CD14-positive monocyte (primary cell): ENCODE measurements around the gene ITPR2. TPM values are rescaled to one million over a fixed set of nuclear protein-coding genes. Genes with fewer than 3 reads are reported as not detected.

Source experiments
- DNase-seq, 3 donors: peaks; one replicate each; pipeline ENCODE4 v3.0.0-alpha.2; 2011 to 2022
- H2AFZ ChIP-seq: 2 replicates; pipeline ENCODE4 v1.6.0; 2012; ENCODE audit warnings: mild to moderate bottlenecking, low read depth, low read length, inconsistent platforms; ENCODE audit not compliant: insufficient read depth, poor library complexity, severe bottlenecking
- H3K27ac ChIP-seq, 2 donors: 1 replicate in 1 of 2; 2 replicates in 1 of 2; pipeline ENCODE4 v1.5.1; 2012 to 2013; ENCODE audit warnings: low read length in 2 of 2, control low read depth in 1 of 2, inconsistent platforms in 1 of 2, low read depth in 1 of 2, mild to moderate bottlenecking in 1 of 2
- H3K27me3 ChIP-seq, 2 donors: one replicate each; pipeline versions ENCODE4 v1.6.0 to v1.6.1; 2011 to 2013; ENCODE audit warnings: low read length in 2 of 2; ENCODE audit not compliant: control insufficient read depth in 2 of 2, insufficient read depth in 2 of 2
- H3K36me3 ChIP-seq, 2 donors: replicated peaks in 1 of 2; 1 replicate in 1 of 2; 2 replicates in 1 of 2; pipeline versions ENCODE4 v1.5.1 to v1.6.1; 2012 to 2013; ENCODE audit warnings: low read length in 2 of 2, control low read depth in 1 of 2, inconsistent platforms in 1 of 2, mild to moderate bottlenecking in 1 of 2; ENCODE audit not compliant: insufficient read depth in 2 of 2, control insufficient read depth in 1 of 2
- H3K4me1 ChIP-seq, 2 donors: 1 replicate in 1 of 2; 2 replicates in 1 of 2; pipeline versions ENCODE4 v1.5.1 to v1.6.1; 2012 to 2013; ENCODE audit warnings: low read length in 2 of 2, control low read depth in 1 of 2, inconsistent platforms in 1 of 2, mild to moderate bottlenecking in 1 of 2, moderate library complexity in 1 of 2; ENCODE audit not compliant: insufficient read depth in 2 of 2, control insufficient read depth in 1 of 2
- H3K4me2 ChIP-seq: replicated peaks from 2 replicates; pipeline ENCODE3; 2012; ENCODE audit warnings: low read length, moderate library complexity, mild to moderate bottlenecking; ENCODE audit not compliant: poor library complexity, severe bottlenecking; ENCODE audit errors: extremely low read depth
- H3K4me3 ChIP-seq, 3 experiments: fragments of 200-600 bp in 1 of 3; sonication (generic) in 1 of 3; replicated peaks in 1 of 3; 1 replicate in 2 of 3; 2 replicates in 1 of 3; pipeline ENCODE4 v1.5.1; 2011 to 2013; ENCODE audit warnings: low read length in 3 of 3, mild to moderate bottlenecking in 3 of 3, control low read depth in 2 of 3, low read depth in 2 of 3, inconsistent platforms in 1 of 3, moderate library complexity in 1 of 3
- H3K79me2 ChIP-seq: 2 replicates; pipeline ENCODE4 v1.6.0; 2012; ENCODE audit warnings: mild to moderate bottlenecking, control low read depth, inconsistent platforms, low read length, moderate library complexity; ENCODE audit not compliant: insufficient read depth
- H3K9ac ChIP-seq: 2 replicates; pipeline ENCODE4 v1.6.0; 2017; ENCODE audit warnings: low read length, mild to moderate bottlenecking; ENCODE audit not compliant: insufficient read depth, poor library complexity, severe bottlenecking
- H3K9me3 ChIP-seq, 2 donors: replicated peaks in 1 of 2; 1 replicate in 1 of 2; 2 replicates in 1 of 2; pipeline versions ENCODE4 v1.5.1 to v1.6.1; 2012 to 2013; ENCODE audit warnings: low read length in 2 of 2, control low read depth in 1 of 2; ENCODE audit not compliant: control insufficient read depth in 1 of 2, insufficient read depth in 1 of 2
- H4K20me1 ChIP-seq: 2 replicates; pipeline ENCODE4 v1.6.0; 2012; ENCODE audit warnings: mild to moderate bottlenecking, low read length, control low read depth, moderate library complexity; ENCODE audit not compliant: insufficient read depth
- H3K27ac Mint-ChIP-seq, 7 donors: one replicate each; pipeline ENCODE4 v1.8.0; 2020; ENCODE audit warnings: mild to moderate bottlenecking in 7 of 7, mixed read lengths in 7 of 7, moderate library complexity in 6 of 7, inconsistent platforms in 2 of 7
- H3K27me3 Mint-ChIP-seq, 3 donors: one replicate each; pipeline ENCODE4 v1.8.0; 2021 to 2022; ENCODE audit warnings: low read depth in 3 of 3, mild to moderate bottlenecking in 3 of 3, mixed read lengths in 3 of 3, moderate library complexity in 3 of 3, inconsistent platforms in 1 of 3
- H3K36me3 Mint-ChIP-seq, 2 donors: one replicate each; pipeline ENCODE4 v1.8.0; 2020; ENCODE audit warnings: mixed read lengths in 2 of 2, inconsistent platforms in 1 of 2, mild to moderate bottlenecking in 1 of 2
- H3K4me1 Mint-ChIP-seq: one replicate; pipeline ENCODE4 v1.8.0; 2020; ENCODE audit warnings: mild to moderate bottlenecking, mixed read lengths
- H3K4me3 Mint-ChIP-seq, 2 donors: one replicate each; pipeline ENCODE4 v1.8.0; 2020; ENCODE audit warnings: mild to moderate bottlenecking in 2 of 2, mixed read lengths in 2 of 2, moderate library complexity in 1 of 2
- H3K9me3 Mint-ChIP-seq, 7 donors: one replicate each; pipeline ENCODE4 v1.8.0; 2020 to 2022; ENCODE audit warnings: mixed read lengths in 7 of 7, mild to moderate bottlenecking in 6 of 7, moderate library complexity in 6 of 7, inconsistent platforms in 2 of 7
- CTCF ChIP-seq: fragments of 200-600 bp; IDR thresholded peaks from one replicate; pipeline ENCODE4 v1.8.0; 2022; ENCODE audit warnings: antibody characterized with exemption, mild to moderate bottlenecking
- WGBS: methylation state at CpG from one replicate; pipeline ENCODE4 v1.1.5; 2013; ENCODE audit warnings: missing lambda C conversion rate; ENCODE audit not compliant: insufficient coverage; 5-methylcytosine and 5-hydroxymethylcytosine counted together
- intact Hi-C, 2 donors: fragments of 100-400 bp; cut with micrococcal nuclease; formaldehyde crosslinking; loops; one replicate each; pipeline versions ENCODE4 v1.15.0 to v1.15.1; 2023
- polyA plus RNA-seq, 3 donors: library from polyadenylated mRNA; depleted of rRNA in 1 of 3; unstranded in 2 of 3; stranded (reverse) in 1 of 3; fragments of 300-500 nt in 2 of 3; fragments of >200 nt in 1 of 3; fragmentation: Illumina TruSeq in 2 of 3; gene quantifications; 1 replicate in 2 of 3; 2 replicates in 1 of 3; pipeline ENCODE4 v1.2.3, GENCODE V29; 2012 to 2021

ITPR2 gene
- polyA plus RNA-seq, 3 donors: 2.7 to 6.4 (median 5.7) TPM

GRCh38 chr12:26546535-26547314, 286.3 kb downstream of the ITPR2 start:
- no peak for DNase-seq
- peaks cover 32 to 40% of the 10 kb centered on the region in 2 donors for H3K36me3 Mint-ChIP-seq
- Histone ChIP-seq H4K20me1 (no peaks in the 10 kb centered on the region), H3K9ac (no peak overlapping the region), H3K4me3 (no peak overlapping the region), H3K36me3 (peaks cover 2 to 37% of the 10 kb centered on the region in 2 donors), H3K27ac (no peak overlapping the region), H3K79me2 (no peaks in the 10 kb centered on the region), H2AFZ (no peak overlapping the region), H3K9me3 (no peaks in the 10 kb centered on the region), H3K4me1 (no peaks in the 10 kb centered on the region), H3K4me2 (no peak overlapping the region), H3K27me3 (no peaks in the 10 kb centered on the region)
- 100% methylated on average over 1 of the region's 3 CpGs for WGBS
- TF ChIP-seq CTCF: no peak
- no peaks in the 10 kb centered on the region for H3K4me1 Mint-ChIP-seq
- no peak overlapping the region for H3K27ac Mint-ChIP-seq
- no peak overlapping the region for H3K4me3 Mint-ChIP-seq
- intact Hi-C loops: no loop called here
- H3K27me3 Mint-ChIP-seq: peaks cover 0 to 1% (median 0%) of the 10 kb centered on the region in 3 donors
- H3K9me3 Mint-ChIP-seq: peaks cover 0 to 5% (median 3%) of the 10 kb centered on the region in 7 donors

GRCh38 chr12:26539131-26539530, 293.9 kb downstream of the ITPR2 start:
- peaks cover 0 to 1% (median 0%) of the 10 kb centered on the region in 3 donors for H3K27me3 Mint-ChIP-seq
- H3K4me3 ChIP-seq: no peak overlapping the region
- intact Hi-C loops: no loop called here
- no peaks in the 10 kb centered on the region for H3K4me1 Mint-ChIP-seq
- no peak for TF ChIP-seq CTCF
- H3K36me3 ChIP-seq: no peaks in the 10 kb centered on the region
- no peak overlapping the region for H3K27ac Mint-ChIP-seq
- no peak overlapping the region for H3K4me2 ChIP-seq
- no peak overlapping the region for H3K4me3 Mint-ChIP-seq
- no peak overlapping the region for H3K9ac ChIP-seq
- peaks cover 10 to 20% of the 10 kb centered on the region in 2 donors for H3K36me3 Mint-ChIP-seq
- no peaks in the 10 kb centered on the region for H3K27me3 ChIP-seq
- 100% methylated on average over 3 of the region's 4 CpGs for WGBS
- no peak for DNase-seq
- H4K20me1 ChIP-seq: no peaks in the 10 kb centered on the region
- no peaks in the 10 kb centered on the region for H3K9me3 ChIP-seq
- no peaks in the 10 kb centered on the region for H3K79me2 ChIP-seq
- H3K27ac ChIP-seq: no peak overlapping the region
- H2AFZ ChIP-seq: no peak overlapping the region
- H3K9me3 Mint-ChIP-seq: peaks cover 0 to 2% (median 0%) of the 10 kb centered on the region in 7 donors
- H3K4me1 ChIP-seq: no peaks in the 10 kb centered on the region
